ENCODE results near the gene UBD. TPM values are rescaled to one million over a fixed set of nuclear protein-coding genes. Genes with fewer than 3 reads are reported as not detected.
A peak's percentile ranks its signal among the peaks of the same experiment; 100 is the strongest.

The UBD gene
- 2.8 and 10.1 TPM in 2 replicates for total RNA-seq (2014; rRNA removed; shearing (Covaris generic))

DNA sequence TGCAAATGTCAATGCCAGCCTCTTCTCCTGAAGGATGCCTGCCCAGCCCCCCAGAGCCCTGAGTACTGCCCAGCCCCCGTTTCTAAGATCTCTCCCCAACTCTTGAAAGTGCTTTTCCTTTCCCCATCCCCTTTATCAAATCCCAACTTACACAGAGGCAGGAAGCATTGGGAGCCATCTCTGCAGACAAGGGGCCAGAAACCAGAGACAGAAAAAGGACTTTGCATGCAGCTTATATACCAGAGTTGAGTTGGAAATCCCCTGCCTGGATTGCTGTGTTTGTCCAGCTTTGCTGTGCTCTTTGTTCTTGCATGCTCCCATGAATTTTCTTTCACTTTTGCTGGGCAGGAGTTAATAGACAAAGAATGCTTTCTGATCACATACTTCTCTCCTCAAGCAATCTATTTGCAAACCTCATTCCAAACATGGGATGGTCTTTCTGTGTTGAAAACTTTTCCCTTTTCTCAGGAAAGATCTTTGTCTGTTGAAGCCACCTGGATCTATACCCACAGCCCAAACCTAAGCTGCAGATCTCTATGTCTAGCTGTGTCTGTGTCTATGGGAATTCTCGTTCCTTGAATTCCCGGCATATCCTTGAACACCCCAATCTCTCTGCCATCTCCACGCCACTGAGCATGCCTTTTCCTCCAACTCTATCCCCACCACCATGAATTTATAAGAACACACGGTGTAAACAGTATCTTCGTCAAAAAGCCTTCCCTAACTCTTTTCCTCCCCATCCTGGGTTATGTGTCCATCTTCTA is at the start of gene UBD:
Gene UBD (minus strand): TSS at position 209 of the 764 bp plus-strand sequence. CDS start 31 bp downstream, at position 178.
- peak; percentile 45 for DNase-seq (ENCODE audit: low read depth)

DNA sequence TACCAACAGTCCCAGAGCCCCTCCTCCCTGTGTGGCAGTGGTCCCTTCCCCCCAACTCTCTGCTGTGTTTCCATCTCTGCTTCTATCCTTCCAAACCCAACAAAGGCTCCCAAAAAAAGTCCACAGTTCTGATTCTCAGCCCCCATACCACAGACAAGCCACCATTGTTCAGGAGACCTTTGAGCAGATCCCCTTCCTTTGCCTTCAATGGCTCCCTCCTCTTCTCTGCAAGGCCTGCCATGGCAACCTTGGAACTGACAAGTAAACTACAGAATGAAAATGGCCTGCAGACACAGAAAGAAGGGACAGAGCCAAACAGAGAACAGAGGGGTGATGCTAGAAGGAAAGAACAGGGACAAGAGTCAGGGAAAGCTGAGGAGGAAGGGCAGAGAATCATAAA is 48.6 kb upstream of the UBD start:
- DNase-seq (ENCODE audit: low read depth): no peak

GRCh38 chr6:29603930-29604329 is 44.4 kb upstream of the UBD start:
- DNase-seq (ENCODE audit: low read depth): no peak

DNA sequence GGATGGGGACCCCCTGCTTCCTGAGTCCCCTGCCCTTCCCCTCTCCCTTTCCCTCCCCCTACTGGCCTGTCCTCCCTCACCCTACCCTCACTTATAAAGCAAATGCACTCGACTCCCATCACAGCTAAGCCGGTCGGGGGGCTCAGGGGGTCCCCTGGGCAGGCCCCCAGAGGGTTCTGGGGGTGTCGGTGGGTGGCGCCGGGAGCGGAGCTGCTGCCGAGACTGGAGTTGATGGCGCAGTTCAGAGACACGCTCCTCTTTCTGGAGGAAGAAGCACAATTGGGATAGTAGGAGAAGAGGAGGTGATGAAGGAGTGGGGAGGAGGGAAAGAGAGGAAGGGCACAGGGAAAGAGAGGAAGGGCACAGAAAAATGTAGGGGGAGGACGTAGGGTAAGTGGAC is 43.9 kb upstream of the UBD start:
- DNase-seq (ENCODE audit: low read depth): no peak

DNA sequence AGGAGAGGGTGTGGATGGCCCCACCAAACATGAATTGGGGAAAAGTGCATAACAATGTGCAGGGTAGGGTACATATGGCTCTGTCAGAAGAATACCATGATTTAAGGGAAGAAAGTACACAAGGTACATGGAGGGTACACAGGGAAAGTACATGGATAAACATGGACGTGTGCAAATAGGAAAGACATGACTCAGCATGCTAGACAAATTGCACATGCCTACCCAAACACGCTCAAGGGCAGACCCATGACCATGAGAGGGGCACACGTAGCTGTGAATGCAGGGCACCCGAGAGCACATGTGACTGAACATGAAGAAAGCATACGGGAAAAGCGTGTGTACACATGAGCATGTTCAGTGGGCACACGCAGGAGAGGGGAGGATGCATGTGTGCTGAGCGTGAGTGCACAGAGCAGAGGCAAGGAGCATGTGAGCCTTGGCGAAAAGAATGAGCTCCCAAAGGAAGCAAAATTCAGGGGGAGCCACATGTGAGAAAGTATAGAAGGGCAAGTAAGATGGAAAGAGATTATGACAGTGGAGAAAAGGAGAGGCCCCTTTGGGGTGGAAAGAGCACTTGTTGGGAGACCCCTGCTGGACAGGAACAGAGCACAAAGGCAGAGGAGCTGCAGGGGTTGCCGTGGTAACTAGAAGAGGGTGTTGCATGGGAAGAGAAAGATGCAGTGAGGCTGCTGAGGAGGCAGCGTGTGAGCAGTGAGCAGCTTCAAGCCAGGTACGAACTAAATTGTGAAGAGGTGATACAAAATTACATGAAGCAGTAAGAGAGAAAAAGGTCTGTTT is 43.2 kb upstream of the UBD start:
- DNase-seq (ENCODE audit: low read depth): no peak

- DNase-seq (ENCODE audit: low read depth): no peak
These were observed 38.7 kb upstream of the UBD start for GRCh38 chr6:29598172-29598747.

DNA sequence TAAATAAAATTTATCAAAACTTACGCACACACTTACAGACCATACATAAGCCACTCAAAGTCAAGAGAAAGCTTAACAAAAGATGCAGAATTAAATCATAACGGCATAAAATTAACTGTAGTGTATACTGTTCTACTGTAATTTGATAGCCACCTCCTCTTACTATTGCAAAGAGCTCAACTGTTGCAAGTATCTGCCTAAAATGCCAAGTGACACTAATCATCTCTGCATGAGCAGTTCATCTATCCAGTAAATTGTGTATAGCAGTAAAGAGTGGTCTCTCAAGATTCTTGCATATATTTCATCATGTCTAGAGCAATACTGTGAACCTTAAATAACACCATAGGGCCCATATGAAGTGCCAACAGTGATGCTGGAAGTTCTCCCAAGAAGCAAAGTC is 37.7 kb upstream of the UBD start:
- no peak for DNase-seq (ENCODE audit: low read depth)

DNA sequence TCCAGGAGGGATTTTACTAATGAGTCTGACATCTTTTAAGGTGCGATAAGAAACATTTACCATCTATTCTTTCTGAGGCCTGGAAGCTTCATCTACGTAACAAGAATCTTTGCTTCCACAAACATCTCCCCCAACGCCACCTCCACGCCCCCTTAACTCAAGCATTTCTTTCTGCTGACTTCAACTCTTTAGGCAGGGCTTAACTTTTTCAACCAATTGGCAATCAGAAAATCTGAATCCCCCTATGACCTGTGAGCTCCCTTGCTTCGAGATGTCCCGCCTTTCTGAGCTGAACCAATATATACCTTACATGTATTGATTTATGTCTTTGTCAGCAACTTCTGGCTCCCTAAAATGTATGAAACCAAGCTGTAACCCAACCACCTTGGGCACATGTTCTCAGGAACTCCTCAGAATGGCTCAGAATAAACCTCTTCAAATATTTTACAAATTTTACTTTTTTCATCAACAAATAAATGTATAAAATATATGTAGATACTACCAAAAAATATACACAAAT is 36.9 kb upstream of the UBD start:
- no peak for DNase-seq (ENCODE audit: low read depth)

- no peak for DNase-seq (ENCODE audit: low read depth)
These were observed 33.8 kb upstream of the UBD start for GRCh38 chr6:29593199-29593855.

GRCh38 chr6:29591677-29592076 is 32.1 kb upstream of the UBD start:
- DNase-seq (ENCODE audit: low read depth): no peak

GRCh38 chr6:29590218-29590808 is 30.8 kb upstream of the UBD start:
- DNase-seq (ENCODE audit: low read depth): no peak

- peak; percentile 61 for DNase-seq (ENCODE audit: low read depth)
These were observed 30.0 kb upstream of the UBD start for GRCh38 chr6:29589423-29590048.

GRCh38 chr6:29584821-29585220 is 25.3 kb upstream of the UBD start, which contains the start of gene OR2H2:
Gene OR2H2 (plus strand): TSS chr6:29585121. CDS start chr6:29587945, 2,824 bp downstream.
- no peak for DNase-seq (ENCODE audit: low read depth)

GRCh38 chr6:29577544-29577943 is 18.0 kb upstream of the UBD start:
- DNase-seq (ENCODE audit: low read depth): no peak

DNA sequence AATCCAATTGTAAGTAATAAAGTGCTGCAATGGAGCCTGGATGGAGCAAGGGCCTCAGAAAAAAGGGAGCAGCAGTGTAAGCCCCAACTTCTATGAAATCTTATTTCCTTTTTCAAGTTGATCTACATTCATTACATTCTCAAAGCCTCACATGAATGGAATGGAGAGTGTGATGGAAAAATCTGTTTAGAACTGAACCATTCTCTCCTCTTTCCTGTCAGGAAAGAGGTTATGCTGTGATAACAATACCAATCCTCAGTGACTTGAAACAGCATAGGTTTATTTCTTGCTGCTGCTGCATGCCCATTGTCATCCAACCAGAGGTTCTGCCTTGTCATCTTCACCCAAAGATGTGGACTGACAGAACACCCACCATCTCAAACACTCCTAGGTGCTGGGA is 16.5 kb upstream of the UBD start:
- DNase-seq (ENCODE audit: low read depth): no peak

DNA sequence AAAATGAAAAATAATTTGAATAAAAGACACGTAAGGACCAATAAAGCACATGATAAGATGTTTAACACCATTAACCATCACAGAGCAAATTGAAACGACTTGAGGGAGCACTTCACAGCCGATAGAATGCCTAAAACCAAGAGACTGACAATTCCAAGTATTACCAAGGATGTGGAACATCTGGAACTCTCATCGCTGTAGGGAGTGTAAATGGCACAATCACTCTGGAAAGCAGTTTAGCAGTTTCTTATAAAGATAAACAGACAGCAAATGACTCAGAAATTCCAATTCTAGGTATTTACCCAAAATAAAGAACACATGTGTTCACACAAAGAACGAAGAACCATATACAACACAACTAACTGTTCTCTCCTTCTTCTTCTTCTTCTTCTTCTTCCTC is 8.5 kb upstream of the UBD start:
- DNase-seq (ENCODE audit: low read depth): no peak

- no peak for DNase-seq (ENCODE audit: low read depth)
These were observed 8.0 kb upstream of the UBD start for GRCh38 chr6:29567541-29567940.

GRCh38 chr6:29566856-29567255 is 7.3 kb upstream of the UBD start:
- DNase-seq (ENCODE audit: low read depth): no peak

- no peak for DNase-seq (ENCODE audit: low read depth)
These were observed 5.3 kb upstream of the UBD start for GRCh38 chr6:29564875-29565274.

- DNase-seq (ENCODE audit: low read depth): no peak
These were observed 4.0 kb upstream of the UBD start for GRCh38 chr6:29563435-29563965.

Measured in Daoy (cell line).